Pancreas (tissue), 10 donors: ENCODE results near the gene MYL12B. TPM values are rescaled to one million over a fixed set of nuclear protein-coding genes. Genes with fewer than 3 reads are reported as not detected.

Experiments
- ATAC-seq, 4 donors: fragments of 200-7000 bp; cut with Tn5 transposase; one replicate each; pipeline versions ENCODE4 v1.8.0 to v1.9.1; 2020; ENCODE audit warnings: mild to moderate bottlenecking in 4 of 4, moderate library complexity in 4 of 4
- DNase-seq, 6 donors: peaks; one replicate each; pipeline ENCODE4 v3.0.0-alpha.2; 2020
- FAIRE-seq: peaks from 2 replicates; lab custom pipeline; 2012; peaks lifted over from hg19 to GRCh38; lab: Jason Lieb, UNC
- H3K27ac ChIP-seq, 4 donors: fragments of 200-600 bp; sonication (generic); 1 replicate in 3 of 4; 2 replicates in 1 of 4; pipeline versions ENCODE4 v1.5.0 to v1.8.0; 2020
- H3K27me3 ChIP-seq, 4 donors: fragments of 200-600 bp; one replicate each; pipeline ENCODE4 v1.8.0; 2021
- H3K36me3 ChIP-seq, 3 donors: fragments of 200-600 bp; sonication (generic) in 1 of 3; one replicate each; pipeline versions ENCODE4 v1.5.0 to v1.8.0; 2020 to 2021
- H3K4me1 ChIP-seq, 3 donors: fragments of 200-600 bp; one replicate each; pipeline ENCODE4 v1.8.0; 2021
- H3K4me3 ChIP-seq, 4 donors: fragments of 200-600 bp; sonication (generic) in 2 of 4; one replicate each; pipeline versions ENCODE4 v1.5.0 to v1.8.0; 2020 to 2021
- H3K9me3 ChIP-seq, 4 donors: fragments of 200-600 bp; one replicate each; pipeline ENCODE4 v1.8.0; 2021
- CTCF ChIP-seq, 4 donors: fragments of 200-600 bp; sonication (generic) in 3 of 4; IDR thresholded peaks; one replicate each; pipeline versions ENCODE4 v1.5.0 to v1.8.0; 2021; ENCODE audit warnings: antibody characterized with exemption in 4 of 4
- WGBS, 2 donors: extraction: QIAGEN DNeasy Blood & Tissue Kit; methylation state at CpG; one replicate each; pipeline ENCODE4 v1.1.7; 2013; 5-methylcytosine and 5-hydroxymethylcytosine counted together
- intact Hi-C, 3 donors: fragments of 100-400 bp; cut with DNase I; formaldehyde crosslinking; loops; one replicate each; pipeline versions ENCODE4 v1.11.1 to v1.14.2; 2022
- polyA plus RNA-seq, 2 donors: library from polyadenylated mRNA; stranded (reverse); fragments of 200-250 nt; gene quantifications; one replicate each; pipeline ENCODE4 v1.2.3, GENCODE V29; 2013
- total RNA-seq, 6 donors: library from RNA; stranded (reverse); fragmentation: NEBNext Ultra II Directional in 4 of 6; extraction: Animal tissue kit (Norgen Biotek cat#: 25700) in 4 of 6; gene quantifications; one replicate each; pipeline versions ENCODE4 v1.2.1 to v1.2.4, GENCODE V29; 2021 to 2023
- donor health status: healthy with polysubstance abuse.
- donor health status: DM: no; HTN: no; CAD: no; lungs with moderate emphysema.
- donor health status: DM: no; HTN: no; CAD: no.
- donor health status: control.
- donor health status: control.
- donor health status: Bipolar disorder and iron deficiency.
- donor health status: DM: yes; HTN: yes; CAD: no.
- donor health status: DM: no; HTN: no; CAD: no.
- donor health status: DM: no; HTN: no; CAD: no.
- donor health status: DM: yes; HTN: yes; CAD: no.

MYL12B gene
- total and polyA plus RNA-seq, 8 donors = 63.0 to 208 (median 119) TPM

DNA sequence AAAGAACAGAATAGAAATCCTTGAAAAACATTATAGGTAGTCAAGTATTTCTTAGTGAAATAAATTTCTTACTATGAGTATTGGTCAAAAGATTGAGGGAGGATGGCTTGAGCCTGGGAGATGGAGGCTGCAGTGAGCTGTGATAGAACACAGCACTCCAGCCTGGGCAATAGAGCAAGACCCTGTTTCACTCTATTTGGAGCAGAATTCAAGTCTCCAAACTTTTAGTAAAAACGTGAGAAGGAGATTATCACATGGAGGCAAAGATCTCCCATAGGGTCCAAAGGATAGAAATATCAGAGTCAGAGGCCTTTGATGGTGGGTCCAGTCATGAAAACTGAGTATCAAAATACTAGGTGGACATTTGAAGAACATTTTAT is 16.8 kb upstream of the MYL12B start:
- peak overlapping the region in 2 of 4 donors; percentile 81 to 88 for H3K4me3 ChIP-seq

DNA sequence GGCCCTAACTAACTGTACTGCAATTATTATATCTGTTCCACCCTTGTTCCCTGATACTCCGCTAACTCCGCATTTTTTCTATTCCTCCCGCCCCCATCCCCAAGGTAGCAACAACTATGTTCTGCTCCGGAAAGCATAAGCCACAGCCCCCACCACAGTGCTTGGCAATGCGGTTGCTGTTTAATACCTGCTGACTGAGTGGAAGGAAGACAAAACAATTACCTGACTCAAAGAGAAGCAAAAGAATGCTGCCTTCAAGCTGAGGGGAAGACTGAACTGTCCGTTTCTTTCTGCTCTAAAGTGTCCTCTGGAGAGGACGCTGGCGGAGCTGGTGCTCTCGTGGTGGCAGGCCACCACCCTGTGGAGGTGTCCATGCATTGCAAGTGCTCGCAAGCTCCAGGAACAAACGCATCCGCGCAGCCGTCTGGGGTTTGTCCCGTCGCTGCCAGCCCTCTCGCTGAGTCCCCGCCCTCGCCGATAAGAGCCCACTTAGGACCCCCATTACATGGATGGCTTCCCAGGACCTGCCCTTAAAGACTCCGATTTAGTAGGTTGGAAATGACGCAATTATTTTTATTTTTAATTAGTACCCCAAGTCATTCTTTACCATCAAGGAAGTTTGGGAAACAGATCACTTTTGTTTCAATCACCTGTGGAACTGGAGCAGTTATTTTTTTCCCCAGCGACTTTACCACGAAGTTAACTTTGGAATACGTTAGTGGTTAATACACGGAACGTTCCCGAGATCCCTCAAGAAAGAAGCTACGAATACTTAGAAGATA is 15.9 kb upstream of the MYL12B start:
- Histone ChIP-seq H3K9me3 (no peaks in the 10 kb centered on the region), H3K36me3 (no peaks in the 10 kb centered on the region), H3K4me3 (peak overlapping the region; percentile 10 to 88 (median 50)), H3K4me1 (peaks cover 11 to 25% (median 24%) of the 10 kb centered on the region in 3 donors), H3K27me3 (no peaks in the 10 kb centered on the region), H3K27ac (peak overlapping the region; percentile 95 to 99 (median 98))
- ATAC-seq = peak; percentile 70 to 88 (median 80)
- DNase-seq = peak; percentile 86 to 95 (median 90)
- TF ChIP-seq CTCF (IDR thresholded peaks at IDR 0.05) = peak; percentile 75 to 91 (median 90)
- 1 to 3% methylated on average over 29 of the region's 29 CpGs for WGBS, 2 donors
- intact Hi-C loops = loop anchor here in 2 of 3 donors (5.0 to 10.0 kb wide), 2 partner anchors 311 to 314 kb away; no protein-coding TSS in a partner anchor
- no peak for FAIRE-seq

More for the DNA sequence above, 16.8 kb upstream of the MYL12B start:
- Histone ChIP-seq H3K9me3 (no peaks in the 10 kb centered on the region), H3K36me3 (no peaks in the 10 kb centered on the region), H3K27ac (no peak overlapping the region), H3K27me3 (no peaks in the 10 kb centered on the region), H3K4me1 (peaks cover 7 to 17% (median 17%) of the 10 kb centered on the region in 3 donors)
- DNase-seq = no peak
- FAIRE-seq = no peak
- 32 to 38% methylated on average over 1 of the region's 1 CpG for WGBS, 2 donors
- no peak for TF ChIP-seq CTCF (IDR thresholded peaks at IDR 0.05)
- intact Hi-C loops = loop anchor here in 2 of 3 donors (5.0 to 10.0 kb wide), 2 partner anchors 310 to 313 kb away; no protein-coding TSS in a partner anchor
- ATAC-seq = no peak

GRCh38 chr18:3246635-3247239 is 15.2 kb upstream of the MYL12B start:
- FAIRE-seq = no peak
- peak overlapping the region; percentile 10 to 88 (median 50) for H3K4me3 ChIP-seq
- H3K27ac ChIP-seq = peak overlapping the region; percentile 95 to 99 (median 98)
- no peaks in the 10 kb centered on the region for H3K36me3 ChIP-seq
- H3K4me1 ChIP-seq = peaks cover 17 to 31% (median 26%) of the 10 kb centered on the region in 3 donors
- no peaks in the 10 kb centered on the region for H3K27me3 ChIP-seq
- TF ChIP-seq CTCF (IDR thresholded peaks at IDR 0.05) = no peak
- ATAC-seq = peak in 3 of 4 donors; percentile 3 to 25 (median 15)
- 11 to 16% methylated on average over 23 of the region's 23 CpGs for WGBS, 2 donors
- H3K9me3 ChIP-seq = no peaks in the 10 kb centered on the region
- intact Hi-C loops = loop anchor here in 2 of 3 donors (5.0 to 10.0 kb wide), 2 partner anchors 312 to 314 kb away; no protein-coding TSS in a partner anchor
- DNase-seq = peak in 4 of 6 donors; percentile 33 to 67 (median 48)

DNA sequence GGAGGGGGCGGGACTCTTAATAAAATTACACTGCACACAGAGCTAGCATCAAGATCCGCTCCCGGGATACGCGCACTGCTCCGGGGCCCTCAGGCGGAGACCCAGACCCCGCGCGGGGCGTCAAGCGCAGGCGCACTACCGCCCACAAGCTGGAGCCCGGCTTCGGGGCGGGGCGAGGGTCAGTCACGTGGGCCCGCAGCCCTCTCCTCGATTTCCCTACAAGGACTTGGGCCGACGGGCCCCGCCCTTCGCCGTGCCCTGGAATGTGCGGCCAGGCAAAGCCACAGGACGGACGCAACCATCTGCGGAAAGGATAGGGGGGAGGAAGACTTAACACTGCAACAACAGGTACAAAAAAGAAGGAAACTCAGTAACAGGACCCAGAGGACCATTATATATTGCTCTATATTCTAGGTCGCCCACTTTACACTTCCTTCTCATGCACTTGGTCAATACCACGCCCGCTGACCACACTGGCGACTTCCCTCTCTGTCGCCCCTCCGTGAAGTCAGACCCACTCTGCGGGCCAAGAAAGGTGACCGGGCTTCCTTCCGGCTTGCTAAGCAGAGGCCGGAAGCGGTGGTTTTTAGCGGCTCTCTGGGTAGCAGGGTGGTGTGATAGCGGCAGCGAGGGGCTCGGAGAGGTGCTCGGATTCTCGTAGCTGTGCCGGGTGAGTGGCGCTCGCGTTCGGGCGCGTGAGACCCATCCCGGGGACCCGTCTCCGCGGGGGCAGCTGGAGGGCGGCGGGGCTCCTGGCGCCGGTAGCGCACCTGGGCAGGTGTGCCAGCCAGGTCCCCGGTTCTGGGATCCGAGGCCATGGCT is 14.5 kb upstream of the MYL12B start, which contains the start of gene MYL12A:
TSS of gene MYL12A (plus strand) at position 562 of the 822 bp plus-strand sequence. CDS start 5,447 bp downstream, outside the sequence.
- no peak for FAIRE-seq
- WGBS, 2 donors = 0 to 1% methylated on average over 65 of the region's 65 CpGs
- H3K4me1 ChIP-seq = peaks cover 21 to 38% (median 27%) of the 10 kb centered on the region in 3 donors

More for the DNA sequence above, 14.5 kb upstream of the MYL12B start, which contains the start of gene MYL12A:
- Histone ChIP-seq H3K27me3 (no peaks in the 10 kb centered on the region), H3K27ac (peak within 1 kb of the TSS; percentile 95 to 99 (median 98)), H3K9me3 (no peaks in the 10 kb centered on the region), H3K36me3 (no peaks in the 10 kb centered on the region), H3K4me3 (peak within 1 kb of the TSS; percentile 65 to 88 (median 80))
- peak; percentile 81 to 88 (median 84) for ATAC-seq
- intact Hi-C loops = loop anchor here in 2 of 3 donors (5.0 to 10.0 kb wide), 2 partner anchors 313 to 315 kb away; no protein-coding TSS in a partner anchor
- no peak for TF ChIP-seq CTCF (IDR thresholded peaks at IDR 0.05)
- peak; percentile 97 to 98 (median 97) for DNase-seq
